Gastroesophageal sphincter (tissue), 4 donors: ENCODE measurements around the gene ACAA1. TPM values are rescaled to one million over a fixed set of nuclear protein-coding genes. Genes with fewer than 3 reads are reported as not detected.

Source experiments
- ATAC-seq: fragments of 150-250 bp; one replicate; pipeline ENCODE4 v1.9.1; 2016; ENCODE audit warnings: mild to moderate bottlenecking, moderate library complexity
- H3K27ac ChIP-seq, 4 donors: fragments of 200-600 bp; sonication (generic) in 3 of 4; 1 replicate in 3 of 4; 2 replicates in 1 of 4; pipeline ENCODE4 v1.5.1; 2016 to 2019
- H3K27me3 ChIP-seq: fragments of 200-600 bp; sonication (generic); one replicate; pipeline ENCODE4 v1.5.1; 2019
- H3K36me3 ChIP-seq, 2 donors: fragments of 200-600 bp; sonication (generic); one replicate each; pipeline ENCODE4 v1.5.1; 2019; ENCODE audit warnings: control low read depth in 1 of 2
- H3K4me1 ChIP-seq, 3 donors: fragments of 200-600 bp; sonication (generic); 1 replicate in 2 of 3; 2 replicates in 1 of 3; pipeline ENCODE4 v1.5.1; 2016 to 2019; ENCODE audit warnings: control low read depth in 2 of 3
- H3K4me3 ChIP-seq, 2 donors: fragments of 200-600 bp; sonication (generic); one replicate each; pipeline ENCODE4 v1.5.1; 2019; ENCODE audit warnings: mild to moderate bottlenecking in 1 of 2, moderate library complexity in 1 of 2
- H3K9me3 ChIP-seq, 3 donors: fragments of 200-600 bp; sonication (generic); one replicate each; pipeline ENCODE4 v1.5.1; 2017 to 2019; ENCODE audit warnings: control low read depth in 2 of 3
- CTCF ChIP-seq, 4 experiments: fragments of 200-600 bp in 2 of 4; fragments of 450-650 bp in 2 of 4; sonication (generic) in 1 of 4; IDR thresholded peaks; one replicate each; pipeline ENCODE4 v1.5.1; 2017 to 2019; ENCODE audit warnings: antibody characterized with exemption in 4 of 4, mild to moderate bottlenecking in 2 of 4, moderate library complexity in 2 of 4
- EP300 ChIP-seq: sonication (generic); formaldehyde crosslinking; IDR thresholded peaks from one replicate; pipeline ENCODE4 v1.6.1; 2017; ENCODE audit warnings: antibody characterized with exemption, mild to moderate bottlenecking
- POLR2A ChIP-seq, 2 donors: fragments of 450-650 bp; IDR thresholded peaks; one replicate each; pipeline ENCODE4 v1.6.1; 2017; ENCODE audit warnings: antibody characterized with exemption in 2 of 2, mild to moderate bottlenecking in 2 of 2, moderate library complexity in 1 of 2
- POLR2AphosphoS5 ChIP-seq: sonication (generic); formaldehyde crosslinking; IDR thresholded peaks from one replicate; pipeline ENCODE4 v1.6.1; 2017; ENCODE audit warnings: antibody characterized with exemption
- WGBS, 2 donors: methylation state at CpG; one replicate each; pipeline ENCODE4 v1.1.5; 2018; ENCODE audit warnings: low coverage in 1 of 2; 5-methylcytosine and 5-hydroxymethylcytosine counted together
- total RNA-seq, 4 donors: library from RNA; depleted of rRNA; stranded (reverse); fragments of >200 nt; gene quantifications; one replicate each; pipeline ENCODE4 v1.1.0, GENCODE V29; 2016

ACAA1 gene
- total RNA-seq, 4 donors from 2014 or later, result 28.3 to 46.6 (median 41.2) TPM

GRCh38 chr3:38101811-38102443 lies 35.0 kb downstream of the ACAA1 start:
- ATAC-seq, result no peak
- Histone ChIP-seq H3K27ac (no peak overlapping the region), H3K27me3 (peaks cover 13% of the 10 kb centered on the region), H3K4me1 (no peaks in the 10 kb centered on the region), H3K36me3 (no peaks in the 10 kb centered on the region), H3K4me3 (no peak overlapping the region), H3K9me3 (no peaks in the 10 kb centered on the region)
- WGBS, 2 donors, result 77 to 79% methylated on average over 6 of the region's 6 CpGs
- TF ChIP-seq EP300 (no peak), POLR2AphosphoS5 (no peak), CTCF (IDR thresholded peaks at IDR 0.05) (no peak), POLR2A (IDR thresholded peaks at IDR 0.05) (no peak)

GRCh38 chr3:38100498-38100897 lies 36.4 kb downstream of the ACAA1 start:
- no peak for ATAC-seq
- Histone ChIP-seq H3K27me3 (peaks cover 13% of the 10 kb centered on the region), H3K27ac (no peak overlapping the region), H3K36me3 (no peaks in the 10 kb centered on the region), H3K4me1 (no peaks in the 10 kb centered on the region), H3K4me3 (no peak overlapping the region), H3K9me3 (no peaks in the 10 kb centered on the region)
- TF ChIP-seq CTCF (IDR thresholded peaks at IDR 0.05) (no peak), POLR2AphosphoS5 (no peak), POLR2A (IDR thresholded peaks at IDR 0.05) (no peak), EP300 (no peak)
- WGBS, 2 donors, result 81 to 90% methylated on average over 3 of the region's 3 CpGs

DNA sequence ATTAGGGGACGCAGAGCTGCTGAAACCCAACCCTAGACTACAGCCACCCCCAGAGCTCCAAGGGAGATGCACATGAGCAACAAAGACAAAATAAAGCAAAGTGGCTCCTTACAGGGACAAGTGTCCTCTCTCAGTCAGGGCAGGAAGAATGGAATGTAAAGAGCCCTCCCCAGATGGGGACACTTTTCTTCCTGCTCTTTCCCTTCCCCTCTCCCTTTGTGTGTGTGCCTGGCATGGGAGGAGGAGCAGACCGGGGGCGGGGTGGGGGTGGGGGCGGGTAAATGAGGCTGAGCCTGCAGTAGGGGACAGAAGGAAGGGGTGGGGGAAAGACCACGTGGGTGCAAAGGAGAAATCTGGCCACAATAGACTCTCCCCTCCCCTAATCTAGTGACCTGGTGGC lies 37.4 kb downstream of the ACAA1 start:
- no peaks in the 10 kb centered on the region for H3K36me3 ChIP-seq
- H3K9me3 ChIP-seq, result no peaks in the 10 kb centered on the region
- H3K4me3 ChIP-seq, result no peak overlapping the region
- TF ChIP-seq POLR2AphosphoS5 (no peak), POLR2A (IDR thresholded peaks at IDR 0.05) (no peak), EP300 (no peak), CTCF (IDR thresholded peaks at IDR 0.05) (no peak)
- no peak overlapping the region for H3K27ac ChIP-seq
- 36% methylated on average over 2 of the region's 5 CpGs; no CpG with 5 or more reads in 1 of the 2 donors for WGBS, 2 donors
- no peaks in the 10 kb centered on the region for H3K4me1 ChIP-seq
- no peak for ATAC-seq
- H3K27me3 ChIP-seq, result peaks cover 22% of the 10 kb centered on the region

GRCh38 chr3:38098376-38098723 lies 38.6 kb downstream of the ACAA1 start:
- Histone ChIP-seq H3K4me1 (no peaks in the 10 kb centered on the region), H3K4me3 (no peak overlapping the region), H3K36me3 (no peaks in the 10 kb centered on the region), H3K9me3 (no peaks in the 10 kb centered on the region), H3K27me3 (peaks cover 27% of the 10 kb centered on the region), H3K27ac (no peak overlapping the region)
- no peak for ATAC-seq
- WGBS, 2 donors, result 90 to 95% methylated on average over 9 of the region's 9 CpGs
- TF ChIP-seq POLR2AphosphoS5, result no peak

DNA sequence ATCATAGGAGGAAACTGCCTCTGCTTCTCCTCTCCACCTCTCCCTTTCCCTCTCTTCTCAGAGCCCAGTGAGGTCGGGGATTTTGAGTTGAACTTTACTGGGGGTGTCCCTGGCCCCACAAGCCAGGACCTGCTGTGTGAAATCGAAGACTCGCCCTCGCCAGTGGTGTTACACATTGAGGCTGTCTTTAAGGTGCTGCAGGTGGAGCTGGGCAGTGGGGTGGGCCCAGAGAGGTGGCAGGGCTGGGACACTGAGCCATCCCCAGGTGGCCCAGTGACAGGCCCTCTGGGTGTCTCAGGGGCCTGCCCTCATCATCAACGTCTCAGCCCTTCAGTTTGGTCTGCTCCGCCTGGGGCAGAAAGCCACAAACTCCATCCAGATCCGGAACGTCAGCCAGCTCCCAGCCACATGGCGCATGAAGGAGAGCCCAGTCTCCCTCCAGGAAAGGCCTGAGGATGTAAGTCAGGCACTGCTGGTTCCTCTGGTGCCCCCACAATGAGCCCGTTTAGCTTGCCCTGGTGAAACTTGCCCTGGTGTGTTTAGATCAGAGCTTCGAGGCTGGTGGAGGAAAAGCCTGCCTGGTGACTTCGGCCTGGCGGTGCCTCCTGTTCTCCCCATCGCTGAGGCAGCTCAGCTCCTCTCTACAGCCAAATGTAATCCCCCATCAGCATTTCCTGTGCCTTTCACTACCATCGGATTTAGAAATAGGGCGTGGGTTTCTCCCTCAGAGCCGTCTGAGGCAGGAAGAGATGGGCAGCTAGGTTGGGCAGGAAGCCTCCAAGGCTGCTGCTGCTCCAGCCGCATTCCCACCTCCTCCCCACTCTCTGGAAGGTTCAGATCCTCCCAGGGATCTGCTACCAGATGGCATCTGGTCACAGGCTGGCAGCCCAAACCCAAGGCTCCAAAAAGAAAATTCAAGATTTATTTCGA lies 39.2 kb downstream of the ACAA1 start:
- Histone ChIP-seq H3K27me3 (peaks cover 28% of the 10 kb centered on the region), H3K36me3 (no peaks in the 10 kb centered on the region), H3K27ac (no peak overlapping the region), H3K4me3 (no peak overlapping the region), H3K9me3 (no peaks in the 10 kb centered on the region), H3K4me1 (no peaks in the 10 kb centered on the region)
- WGBS, 2 donors, result 69 to 85% methylated on average over 2 to 8 of the region's 19 CpGs
- TF ChIP-seq EP300, result no peak
- no peak for TF ChIP-seq POLR2AphosphoS5
- TF ChIP-seq CTCF (IDR thresholded peaks at IDR 0.05), result no peak
- no peak for TF ChIP-seq POLR2A (IDR thresholded peaks at IDR 0.05)
- no peak for ATAC-seq
